GM21619 (cell line): Measurements from ENCODE around the gene RGS6.

Source experiments
- ATAC-seq: cut with Tn5 transposase; IDR thresholded peaks from one replicate; pipeline ENCODE4 v1.9.1; 2021; ENCODE audit not compliant: unreplicated experiment

The RGS6 gene

DNA sequence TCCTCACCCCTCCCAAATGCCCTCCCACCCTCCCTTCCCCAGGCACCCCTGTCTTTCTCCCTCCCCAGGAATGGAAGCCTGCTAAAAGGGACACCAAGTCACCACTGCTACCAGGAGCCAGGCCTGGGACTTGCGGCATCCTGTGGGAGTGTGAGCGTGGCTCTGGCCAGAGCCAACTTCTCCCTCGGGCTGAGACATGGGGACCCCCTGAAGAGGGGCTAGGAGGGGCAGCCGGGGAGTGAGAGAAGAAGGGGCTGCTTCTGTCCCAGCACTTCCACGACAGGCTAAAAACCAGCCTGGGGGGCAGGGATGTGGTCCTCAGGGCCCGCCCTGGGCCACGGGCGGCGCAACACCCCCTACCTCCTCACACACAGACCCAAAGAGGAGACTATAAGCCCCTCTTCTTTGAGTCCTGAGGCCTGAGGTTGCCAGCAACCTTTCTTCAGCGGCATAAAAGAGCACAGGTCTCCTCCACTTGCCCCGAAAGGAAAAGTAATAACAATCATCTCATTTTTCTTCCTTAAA is 682.7 kb downstream of the RGS6 start:
- ATAC-seq = no peak

DNA sequence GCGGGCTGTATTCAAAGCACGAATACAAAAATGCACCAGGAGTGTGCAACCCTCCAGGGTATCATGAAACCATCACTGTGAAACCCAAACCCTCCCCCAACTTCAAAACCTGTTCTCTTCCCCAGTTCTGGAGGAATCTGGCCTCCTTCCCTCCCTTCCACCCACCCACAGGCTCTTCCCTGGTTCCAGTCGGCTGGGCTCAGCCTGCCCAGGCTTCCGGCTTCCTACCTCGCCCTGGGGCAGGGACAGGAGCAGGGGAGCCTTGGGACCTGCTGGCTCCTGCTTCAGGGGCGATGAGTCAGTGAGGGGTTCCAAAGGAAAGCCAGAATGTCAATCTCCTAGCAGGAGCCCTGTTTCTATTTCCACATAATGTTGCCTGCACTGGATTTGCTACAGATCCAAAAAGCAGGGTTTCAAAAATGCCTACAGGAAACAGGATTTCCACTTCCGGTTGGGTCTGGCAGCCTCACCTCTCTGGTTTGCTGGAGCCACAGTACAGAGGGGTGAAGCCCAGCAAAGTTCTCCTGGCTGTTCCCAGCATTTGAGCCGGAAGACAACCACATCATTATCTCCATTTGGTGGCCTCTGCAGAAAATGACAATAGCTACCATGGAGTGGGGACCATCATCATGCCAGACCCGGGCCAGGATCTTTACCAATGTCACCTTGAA is 683.4 kb downstream of the RGS6 start:
- no peak for ATAC-seq
